GM12874 (cell line): ENCODE measurements around the gene NLRP1.

ENCODE experiments used
- CTCF ChIP-seq: IDR thresholded peaks from 2 replicates; pipeline ENCODE4 v1.5.1; 2011; ENCODE audit warnings: low read depth, mild to moderate bottlenecking, control low read depth, low read length, moderate library complexity; ENCODE audit not compliant: insufficient read depth

Gene NLRP1

DNA sequence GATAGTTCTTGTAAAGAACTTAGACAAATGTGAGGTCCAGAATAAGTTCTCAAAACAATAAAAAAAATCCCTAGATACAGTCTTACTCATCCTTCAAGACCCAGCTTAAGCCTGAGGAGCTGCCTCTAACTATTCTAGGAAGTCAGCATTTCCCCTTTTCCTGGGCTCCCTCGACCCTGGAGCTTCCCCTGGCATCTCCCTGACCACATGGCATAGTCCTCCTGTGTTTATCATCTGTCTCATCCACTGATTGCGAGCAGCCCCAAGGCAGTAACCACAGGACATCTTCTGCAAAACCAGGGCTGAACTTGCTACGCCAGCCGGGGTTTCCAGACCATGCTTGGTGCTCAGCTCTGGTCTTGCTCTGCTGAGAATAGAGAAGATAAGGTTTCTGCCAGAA lies 36.7 kb upstream of the NLRP1 start:
- TF ChIP-seq CTCF: no peak

- no peak for TF ChIP-seq CTCF
Observed at GRCh38 chr17:5619088-5619740, 34.9 kb upstream of the NLRP1 start.

DNA sequence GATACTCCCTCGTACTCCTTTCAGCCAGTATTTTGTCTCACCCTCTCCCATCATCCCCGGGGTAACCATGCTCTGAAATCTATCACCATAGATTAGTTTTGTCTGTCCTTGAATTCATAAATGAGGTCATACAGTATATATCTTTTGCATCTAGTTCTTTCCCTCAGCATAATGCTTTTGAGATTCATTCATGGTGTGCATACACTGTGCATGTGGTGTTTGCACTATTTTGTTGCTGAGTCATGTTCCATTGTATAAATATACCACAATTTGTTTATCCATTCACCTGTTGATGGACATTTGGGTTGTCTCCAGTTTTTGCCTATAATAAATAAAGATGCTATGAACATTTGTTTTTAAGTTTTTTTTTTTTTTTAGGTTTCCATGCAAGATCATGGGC lies 34.2 kb upstream of the NLRP1 start:
- TF ChIP-seq CTCF: no peak

DNA sequence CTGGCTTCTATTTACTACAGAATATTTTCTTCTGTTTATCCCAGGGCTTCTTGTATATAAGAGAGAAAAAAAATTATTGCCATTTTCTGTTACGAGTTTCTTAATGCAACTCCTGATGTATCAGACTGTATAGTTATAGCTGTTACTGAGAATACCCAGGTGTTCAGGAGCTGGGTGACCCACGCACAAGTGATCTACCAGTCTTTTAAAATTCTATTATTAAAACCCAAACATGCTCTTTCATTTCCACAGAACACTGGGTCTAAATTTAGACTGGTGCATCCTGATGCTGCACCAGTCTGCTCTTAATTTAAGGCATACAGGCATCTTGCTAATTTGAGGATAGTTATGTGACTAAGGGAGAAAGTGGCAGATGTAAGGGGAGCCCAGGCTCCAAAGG lies 31.2 kb upstream of the NLRP1 start:
- TF ChIP-seq CTCF: no peak

DNA sequence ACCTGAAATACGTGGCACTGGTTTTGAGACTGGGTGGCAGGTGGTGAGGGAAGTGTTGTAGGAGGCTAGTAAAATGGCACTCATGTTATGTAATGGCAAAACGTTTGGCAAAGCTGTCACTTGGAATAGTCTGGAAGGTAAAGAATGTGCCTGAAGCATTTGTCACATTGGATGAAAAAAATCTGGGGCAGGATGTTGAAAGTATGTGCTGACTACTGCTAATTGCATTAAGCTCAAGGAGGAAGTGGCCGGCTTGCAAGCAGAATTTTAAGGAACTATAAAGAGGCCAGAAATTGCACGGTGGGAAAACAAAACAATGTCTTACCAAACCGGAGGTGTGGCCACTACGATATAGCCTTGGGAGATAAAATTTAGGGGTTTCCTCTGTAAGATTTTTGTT lies 26.6 kb upstream of the NLRP1 start:
- TF ChIP-seq CTCF: no peak

DNA sequence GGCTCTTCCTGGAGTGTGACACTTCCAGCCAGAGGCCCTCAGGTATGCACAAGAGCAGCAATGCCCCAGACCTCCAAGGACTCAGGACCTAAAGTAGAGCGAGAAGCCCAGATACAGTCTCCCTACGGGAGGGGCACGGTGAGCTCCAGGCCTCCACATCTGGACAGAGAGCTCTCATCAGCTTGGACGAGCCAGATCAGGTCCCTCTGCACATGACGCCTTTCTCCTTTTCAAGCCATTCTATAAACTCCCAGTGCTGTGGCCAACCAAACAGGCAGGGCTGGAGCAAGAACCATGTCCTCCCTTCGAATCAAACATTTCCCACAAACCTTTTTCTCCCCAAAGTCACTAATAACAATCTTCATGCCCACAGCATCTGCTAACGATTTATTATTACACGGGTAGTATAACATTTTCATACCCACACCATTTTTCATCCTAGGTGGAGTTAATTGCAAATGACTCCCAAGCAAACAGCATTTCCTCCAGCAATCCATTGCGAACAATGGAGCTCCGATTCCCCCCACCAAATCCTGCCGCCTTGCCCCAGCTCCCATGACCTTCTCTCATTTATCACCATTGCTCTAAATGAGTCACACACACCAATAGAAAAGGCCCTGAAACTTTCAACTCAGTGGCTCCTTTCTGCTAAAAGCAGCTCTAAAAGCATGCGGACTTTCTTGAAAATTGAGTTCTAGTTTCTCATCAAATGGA lies 24.2 kb upstream of the NLRP1 start:
- no peak for TF ChIP-seq CTCF

- TF ChIP-seq CTCF: no peak
Observed at GRCh38 chr17:5607946-5608345, 23.6 kb upstream of the NLRP1 start.
